Thyroid gland (tissue), 4 donors: ENCODE results near the gene IQCF6. TPM values are rescaled to one million over a fixed set of nuclear protein-coding genes. Genes with fewer than 3 reads are reported as not detected.
"Not testable (repeated sequence)": the region's sequence is repeated elsewhere in the genome, so short reads cannot be mapped to it uniquely, and the experiment has no call there.

ENCODE experiments used
- DNase-seq, 2 donors: peaks; one replicate each; pipeline ENCODE4 v3.0.0-alpha.2; 2019
- H3K27ac ChIP-seq, 3 donors: fragments of 200-600 bp; sonication (generic); 1 replicate in 2 of 3; 2 replicates in 1 of 3; pipeline ENCODE4 v1.5.1; 2016 to 2019; ENCODE audit warnings: mild to moderate bottlenecking in 1 of 3, moderate library complexity in 1 of 3
- H3K27me3 ChIP-seq: fragments of 200-600 bp; sonication (generic); one replicate; pipeline ENCODE4 v1.5.1; 2019
- H3K36me3 ChIP-seq, 2 donors: fragments of 200-600 bp; sonication (generic); one replicate each; pipeline ENCODE4 v1.5.1; 2016 to 2019
- H3K4me1 ChIP-seq, 2 donors: fragments of 200-600 bp; sonication (generic); one replicate each; pipeline ENCODE4 v1.5.1; 2017 to 2019
- H3K4me3 ChIP-seq, 3 donors: fragments of 200-600 bp; sonication (generic); replicated peaks in 1 of 3; 1 replicate in 2 of 3; 2 replicates in 1 of 3; pipeline ENCODE4 v1.5.1; 2016; ENCODE audit warnings: mild to moderate bottlenecking in 1 of 3
- H3K9me3 ChIP-seq: fragments of 200-600 bp; sonication (generic); one replicate; pipeline ENCODE4 v1.5.1; 2017
- CTCF ChIP-seq, 6 experiments: fragments of 200-600 bp in 3 of 6; fragments of 450-650 bp in 3 of 6; sonication (generic) in 3 of 6; IDR thresholded peaks; one replicate each; pipeline ENCODE4 v1.5.1; 2016 to 2019; ENCODE audit warnings: antibody characterized with exemption in 6 of 6, mild to moderate bottlenecking in 2 of 6, inconsistent platforms in 1 of 6, moderate library complexity in 1 of 6
- POLR2A ChIP-seq, 2 donors: fragments of 450-650 bp; IDR thresholded peaks; one replicate each; pipeline ENCODE4 v1.6.1; 2017; ENCODE audit warnings: antibody characterized with exemption in 2 of 2, mild to moderate bottlenecking in 2 of 2, moderate library complexity in 1 of 2
- WGBS, 2 donors: methylation state at CpG; one replicate each; pipeline ENCODE4 v1.1.5; 2017; 5-methylcytosine and 5-hydroxymethylcytosine counted together
- intact Hi-C: fragments of 100-400 bp; cut with DNase I; formaldehyde crosslinking; loops from one replicate; pipeline ENCODE4 v1.15.1; 2023
- total RNA-seq, 4 donors: library from RNA; depleted of rRNA; stranded (reverse); fragments of >200 nt; gene quantifications; one replicate each; pipeline ENCODE4 v1.2.3, GENCODE V29; 2016

The IQCF6 gene
- total RNA-seq, 4 donors from 2014 or later: not detected

- 0 to 12% methylated on average over 1 to 3 of the region's 3 CpGs for WGBS, 2 donors
- intact Hi-C loops: no loop called here
- no peak for TF ChIP-seq POLR2A (IDR thresholded peaks at IDR 0.05)
- TF ChIP-seq CTCF (IDR thresholded peaks at IDR 0.05): no peak
These were observed 1.1 kb downstream of the IQCF6 start for GRCh38 chr3:51777985-51778384.

GRCh38 chr3:51773529-51774056, 5.4 kb downstream of the IQCF6 start:
- TF ChIP-seq POLR2A (IDR thresholded peaks at IDR 0.05) (no peak), CTCF (IDR thresholded peaks at IDR 0.05) (no peak)
- DNase-seq: peak in 1 of 2 donors; percentile 3
- peaks cover 0 to 6% of the 10 kb centered on the region in 2 donors for H3K4me1 ChIP-seq
- intact Hi-C loops: no loop called here
- WGBS, 2 donors: 23 to 29% methylated on average over 4 of the region's 4 CpGs
- no peaks in the 10 kb centered on the region for H3K36me3 ChIP-seq
- H3K27me3 ChIP-seq: no peaks in the 10 kb centered on the region
- no peaks in the 10 kb centered on the region for H3K9me3 ChIP-seq
- H3K27ac ChIP-seq: no peak overlapping the region
- H3K4me3 ChIP-seq: no peak overlapping the region

More at GRCh38 chr3:51777985-51778384, 1.1 kb downstream of the IQCF6 start:
- no peaks in the 10 kb centered on the region for H3K9me3 ChIP-seq
- no peaks in the 10 kb centered on the region for H3K36me3 ChIP-seq
- H3K4me1 ChIP-seq: peaks cover 0 to 6% of the 10 kb centered on the region in 2 donors
- H3K27me3 ChIP-seq: no peaks in the 10 kb centered on the region
- peak; percentile 93 to 96 for DNase-seq
- H3K4me3 ChIP-seq: no peak overlapping the region
- no peak overlapping the region for H3K27ac ChIP-seq

GRCh38 chr3:51759203-51759602, 19.8 kb downstream of the IQCF6 start:
- no peak overlapping the region for H3K4me3 ChIP-seq
- no peaks in the 10 kb centered on the region for H3K27me3 ChIP-seq
- no peaks in the 10 kb centered on the region for H3K9me3 ChIP-seq
- no peak overlapping the region for H3K27ac ChIP-seq
- TF ChIP-seq POLR2A (IDR thresholded peaks at IDR 0.05) (no peak), CTCF (IDR thresholded peaks at IDR 0.05) (no peak)
- no peaks in the 10 kb centered on the region for H3K36me3 ChIP-seq
- DNase-seq: no peak
- intact Hi-C loops: no loop called here
- H3K4me1 ChIP-seq: no peaks in the 10 kb centered on the region

- H3K36me3 ChIP-seq, H3K4me3 ChIP-seq, H3K4me1 ChIP-seq, H3K9me3 ChIP-seq, H3K27me3 ChIP-seq, DNase-seq, intact Hi-C loops, H3K27ac ChIP-seq: not testable (repeated sequence)
- 68 to 80% methylated on average over 13 of the region's 13 CpGs for WGBS, 2 donors
These were observed 25.0 kb downstream of the IQCF6 start for GRCh38 chr3:51753763-51754750.

- Histone ChIP-seq H3K36me3 (no peaks in the 10 kb centered on the region), H3K9me3 (no peaks in the 10 kb centered on the region), H3K4me3 (no peak overlapping the region), H3K4me1 (no peaks in the 10 kb centered on the region), H3K27ac (no peak overlapping the region), H3K27me3 (no peaks in the 10 kb centered on the region)
- WGBS, 2 donors: 96 to 97% methylated on average over 2 of the region's 2 CpGs
- TF ChIP-seq CTCF (IDR thresholded peaks at IDR 0.05): no peak
- no peak for TF ChIP-seq POLR2A (IDR thresholded peaks at IDR 0.05)
- no peak for DNase-seq
- intact Hi-C loops: no loop called here
These were observed 27.8 kb downstream of the IQCF6 start for GRCh38 chr3:51751287-51751686.
